Sigmoid colon (tissue), 7 donors: ENCODE data around the gene CACNB3. TPM values are rescaled to one million over a fixed set of nuclear protein-coding genes. Genes with fewer than 3 reads are reported as not detected.

Experiments used
- DNase-seq: peaks from one replicate; pipeline ENCODE4 v3.0.0-alpha.2; 2019
- H3K27ac ChIP-seq, 4 donors: fragments of 200-600 bp; sonication (generic); one replicate each; pipeline ENCODE4 v1.5.1; 2016 to 2019; ENCODE audit warnings: mild to moderate bottlenecking in 1 of 4
- H3K27me3 ChIP-seq, 3 donors: fragments of 200-600 bp; sonication (generic); one replicate each; pipeline ENCODE4 v1.5.1; 2019; ENCODE audit warnings: mild to moderate bottlenecking in 1 of 3
- H3K36me3 ChIP-seq, 4 donors: fragments of 200-600 bp; sonication (generic); one replicate each; pipeline ENCODE4 v1.5.1; 2016 to 2019
- H3K4me1 ChIP-seq, 4 donors: fragments of 200-600 bp; sonication (generic); one replicate each; pipeline ENCODE4 v1.5.1; 2017 to 2019
- H3K4me3 ChIP-seq, 4 donors: fragments of 200-600 bp; sonication (generic); one replicate each; pipeline ENCODE4 v1.5.1; 2017 to 2019; ENCODE audit warnings: mild to moderate bottlenecking in 2 of 4, moderate library complexity in 1 of 4
- H3K9me3 ChIP-seq, 4 donors: fragments of 200-600 bp in 3 of 4; sonication (generic) in 3 of 4; one replicate each; pipeline versions ENCODE4 v1.5.1 to v1.6.1; 2013 to 2019
- CTCF ChIP-seq, 4 experiments: fragments of 450-650 bp in 3 of 4; fragments of 200-600 bp in 1 of 4; IDR thresholded peaks; one replicate each; pipeline ENCODE4 v1.5.1; 2016 to 2019; ENCODE audit warnings: antibody characterized with exemption in 4 of 4, mild to moderate bottlenecking in 3 of 4, moderate library complexity in 2 of 4
- EP300 ChIP-seq, 4 donors: sonication (generic); formaldehyde crosslinking; IDR thresholded peaks; one replicate each; pipeline ENCODE4 v1.6.1; 2017; ENCODE audit warnings: antibody characterized with exemption in 4 of 4
- POLR2A ChIP-seq, 2 donors: fragments of 450-650 bp; IDR thresholded peaks; one replicate each; pipeline ENCODE4 v1.6.1; 2016; ENCODE audit warnings: antibody characterized with exemption in 2 of 2, mild to moderate bottlenecking in 2 of 2, moderate library complexity in 2 of 2
- POLR2AphosphoS5 ChIP-seq, 4 donors: sonication (generic); formaldehyde crosslinking; IDR thresholded peaks; one replicate each; pipeline ENCODE4 v1.6.1; 2017; ENCODE audit warnings: antibody characterized with exemption in 4 of 4
- WGBS, 2 donors: extraction: QIAGEN DNeasy Blood & Tissue Kit; methylation state at CpG; one replicate each; pipeline ENCODE4 v1.1.7; 2013; 5-methylcytosine and 5-hydroxymethylcytosine counted together
- intact Hi-C: fragments of 100-400 bp; cut with DNase I; formaldehyde crosslinking; loops from one replicate; pipeline ENCODE4 v1.15.1; 2023
- polyA plus RNA-seq, 3 donors: library from polyadenylated mRNA; stranded (reverse); fragments of 200-250 nt; gene quantifications; one replicate each; pipeline ENCODE4 v1.2.3, GENCODE V29; 2013
- total RNA-seq, 4 donors: library from RNA; depleted of rRNA; stranded (reverse); fragments of >200 nt; gene quantifications; one replicate each; pipeline ENCODE4 v1.1.0, GENCODE V29; 2016
- donor health status: healthy with polysubstance abuse.
- donor health status: Bipolar disorder and iron deficiency.
- donor health status: healthy.

The CACNB3 gene
- total and polyA plus RNA-seq, 7 donors: 10.7 to 32.1 (median 21.0) TPM

DNA sequence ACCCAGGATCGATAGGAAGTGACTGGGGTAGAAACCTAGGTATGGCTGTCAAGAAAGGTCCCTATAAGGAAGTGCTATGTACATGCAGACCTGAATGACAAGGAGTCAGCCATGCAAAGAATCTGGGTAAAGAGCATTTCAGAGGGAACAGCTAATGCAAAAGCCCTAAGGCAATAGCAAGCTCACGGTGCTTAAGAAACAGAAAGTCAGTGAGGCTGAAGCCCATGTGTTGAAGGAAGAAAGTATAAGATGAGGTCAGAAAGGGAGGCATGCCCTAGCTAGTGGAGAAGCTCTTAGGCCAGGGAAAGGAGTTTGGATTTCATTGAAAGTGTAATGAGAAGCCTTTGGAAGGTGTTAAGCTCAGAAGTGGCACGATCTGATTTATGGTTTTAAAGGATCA, 23.4 kb upstream of the CACNB3 start:
- no peak for DNase-seq
- H3K4me3 ChIP-seq: no peak overlapping the region
- WGBS, 2 donors: 29 to 76% methylated on average over 3 of the region's 3 CpGs
- TF ChIP-seq CTCF (IDR thresholded peaks at IDR 0.05) (no peak), EP300 (IDR thresholded peaks at IDR 0.05) (no peak), POLR2A (IDR thresholded peaks at IDR 0.05) (no peak), POLR2AphosphoS5 (IDR thresholded peaks at IDR 0.05) (no peak)
- peaks cover 0 to 2% (median 0%) of the 10 kb centered on the region in 3 donors for H3K27me3 ChIP-seq
- peaks cover 0 to 8% (median 5%) of the 10 kb centered on the region in 4 donors for H3K4me1 ChIP-seq
- H3K27ac ChIP-seq: no peak overlapping the region
- no peaks in the 10 kb centered on the region for H3K9me3 ChIP-seq
- intact Hi-C loops: no loop called here
- H3K36me3 ChIP-seq: no peaks in the 10 kb centered on the region

DNA sequence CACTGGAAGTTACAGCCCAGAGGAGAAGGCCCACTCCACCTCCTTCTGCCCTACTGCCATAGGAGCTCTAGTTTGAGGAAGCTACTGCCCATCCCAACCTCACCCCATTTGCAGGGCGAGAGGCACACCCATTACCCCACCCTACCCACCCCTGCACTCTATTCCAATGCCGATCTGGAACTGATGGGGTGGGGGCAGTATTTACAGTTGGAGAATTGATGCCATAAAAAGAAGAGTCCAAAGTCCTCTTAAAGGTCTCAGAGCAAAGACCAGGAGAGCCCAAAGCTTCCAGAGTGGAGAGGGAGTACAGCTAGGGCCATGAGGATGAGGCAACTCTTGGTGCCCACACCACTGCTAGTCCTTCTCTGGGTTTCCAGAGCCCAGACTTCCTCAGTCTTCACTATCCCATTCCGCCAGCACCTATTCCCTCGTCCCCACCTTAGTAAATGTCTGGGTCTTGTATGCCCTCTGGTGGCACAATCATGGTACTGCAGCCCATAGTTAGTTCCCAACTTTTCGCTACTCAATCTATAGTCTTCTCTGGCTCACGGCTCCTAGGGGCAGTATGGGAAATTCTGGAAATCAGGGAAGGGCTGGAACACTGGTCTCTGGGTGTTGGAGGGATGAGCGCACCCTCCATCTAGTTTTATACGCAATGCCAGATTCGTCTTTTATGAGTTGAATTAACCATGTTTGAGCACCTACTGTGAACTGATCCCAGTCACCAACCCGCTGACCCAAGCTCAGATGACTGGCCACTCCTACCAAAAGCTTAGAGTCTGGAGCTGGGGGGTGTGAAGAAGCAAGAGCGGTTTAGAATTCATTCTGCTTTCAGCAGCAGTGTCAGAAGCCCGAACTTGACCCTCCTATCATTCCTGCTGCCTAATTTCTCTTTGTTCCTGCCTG, 22.5 kb upstream of the CACNB3 start:
- Histone ChIP-seq H3K27ac (no peak overlapping the region), H3K9me3 (no peaks in the 10 kb centered on the region), H3K4me3 (no peak overlapping the region), H3K4me1 (peaks cover 0 to 5% (median 2%) of the 10 kb centered on the region in 4 donors), H3K36me3 (no peaks in the 10 kb centered on the region), H3K27me3 (peaks cover 0 to 11% (median 8%) of the 10 kb centered on the region in 3 donors)
- no peak for TF ChIP-seq EP300 (IDR thresholded peaks at IDR 0.05)
- no peak for TF ChIP-seq POLR2A (IDR thresholded peaks at IDR 0.05)
- TF ChIP-seq POLR2AphosphoS5 (IDR thresholded peaks at IDR 0.05): no peak
- peak; percentile 94 to 99 (median 96) for TF ChIP-seq CTCF (IDR thresholded peaks at IDR 0.05)
- intact Hi-C loops: loop anchor here (1.0 kb wide), 1 partner anchor 43 kb away; no protein-coding TSS in a partner anchor
- WGBS, 2 donors: 15 to 27% methylated on average over 12 of the region's 12 CpGs
- DNase-seq: peak; percentile 86

- H3K4me3 ChIP-seq: no peak overlapping the region
- TF ChIP-seq CTCF (IDR thresholded peaks at IDR 0.05): no peak
- TF ChIP-seq POLR2AphosphoS5 (IDR thresholded peaks at IDR 0.05): no peak
- peaks cover 0 to 5% (median 2%) of the 10 kb centered on the region in 4 donors for H3K4me1 ChIP-seq
- no peaks in the 10 kb centered on the region for H3K36me3 ChIP-seq
- intact Hi-C loops: loop anchor here (1.0 kb wide), 1 partner anchor 44 kb away; no protein-coding TSS in a partner anchor
- H3K27me3 ChIP-seq: peaks cover 0 to 14% (median 8%) of the 10 kb centered on the region in 3 donors
- no peak overlapping the region for H3K27ac ChIP-seq
- no peaks in the 10 kb centered on the region for H3K9me3 ChIP-seq
- DNase-seq: no peak
- WGBS, 2 donors: 73 to 83% methylated on average over 3 of the region's 3 CpGs
These were observed 21.3 kb upstream of the CACNB3 start for GRCh38 chr12:48796976-48797375.

DNA sequence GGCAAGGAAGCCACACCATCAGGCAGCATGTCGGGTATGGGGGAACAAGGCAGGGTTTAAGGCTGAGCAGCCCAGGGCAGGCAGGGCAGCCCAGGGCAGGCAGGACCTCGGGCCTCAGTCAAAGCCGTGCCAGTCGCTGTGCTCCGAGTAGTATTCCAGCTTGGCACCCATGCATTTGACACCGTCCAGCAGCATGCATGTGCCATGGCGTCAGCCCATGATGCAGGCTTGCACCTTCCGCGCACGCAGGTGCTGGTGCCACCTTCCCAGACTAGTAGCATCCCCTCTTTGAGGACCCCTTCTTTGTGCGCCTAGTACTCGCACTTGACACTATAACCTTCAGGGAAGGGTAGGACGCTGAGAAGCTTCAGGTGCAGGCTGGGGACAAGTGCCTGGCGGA, 17.8 kb upstream of the CACNB3 start:
- H3K4me3 ChIP-seq: no peak overlapping the region
- WGBS, 2 donors: 91 to 93% methylated on average over 14 of the region's 14 CpGs

More for the DNA sequence above, 17.8 kb upstream of the CACNB3 start:
- H3K36me3 ChIP-seq: no peaks in the 10 kb centered on the region
- DNase-seq: no peak
- H3K9me3 ChIP-seq: no peaks in the 10 kb centered on the region
- no peak for TF ChIP-seq POLR2AphosphoS5 (IDR thresholded peaks at IDR 0.05)
- no peak for TF ChIP-seq CTCF (IDR thresholded peaks at IDR 0.05)
- no peak for TF ChIP-seq POLR2A (IDR thresholded peaks at IDR 0.05)
- intact Hi-C loops: no loop called here
- H3K27ac ChIP-seq: no peak overlapping the region
- H3K4me1 ChIP-seq: peaks cover 0 to 3% (median 1%) of the 10 kb centered on the region in 4 donors
- peaks cover 0 to 14% (median 8%) of the 10 kb centered on the region in 3 donors for H3K27me3 ChIP-seq
